SKM-1 treated with dmso at 0.1 percent for 144 hours (cell line): ENCODE measurements around the gene PADI2.
A peak's percentile ranks its signal among the peaks of the same experiment; 100 is the strongest.
"Not testable (repeated sequence)": the region's sequence is repeated elsewhere in the genome, so short reads cannot be mapped to it uniquely, and the experiment has no call there.

Experiments
- DNase-seq: peaks from one replicate; lab custom pipeline; 2025; ENCODE audit not compliant: unreplicated experiment; lab: John Stamatoyannopoulos, UW

PADI2 gene

GRCh38 chr1:17086751-17087150 lies 32.5 kb downstream of the PADI2 start:
- DNase-seq: no peak

GRCh38 chr1:17084787-17085186 lies 34.5 kb downstream of the PADI2 start:
- no peak for DNase-seq

GRCh38 chr1:17082761-17083160 lies 36.5 kb downstream of the PADI2 start:
- no peak for DNase-seq

- no peak for DNase-seq
These were observed 37.8 kb downstream of the PADI2 start for GRCh38 chr1:17081439-17081838.

- no peak for DNase-seq
These were observed 38.4 kb downstream of the PADI2 start for GRCh38 chr1:17080880-17081279.

- no peak for DNase-seq
These were observed 39.0 kb downstream of the PADI2 start for GRCh38 chr1:17080085-17080759.

GRCh38 chr1:17078991-17079868 lies 40.0 kb downstream of the PADI2 start:
- no peak for DNase-seq

GRCh38 chr1:17075470-17076255 lies 43.6 kb downstream of the PADI2 start:
- peak; percentile 61 for DNase-seq

GRCh38 chr1:17071794-17072193 lies 47.5 kb downstream of the PADI2 start:
- DNase-seq: no peak

GRCh38 chr1:17070163-17070525 lies 49.1 kb downstream of the PADI2 start:
- DNase-seq: no peak

GRCh38 chr1:17069452-17070162 lies 49.6 kb downstream of the PADI2 start:
- no peak for DNase-seq

- DNase-seq: no peak
These were observed 50.5 kb downstream of the PADI2 start for GRCh38 chr1:17068789-17069188.

- no peak for DNase-seq
These were observed 51.6 kb downstream of the PADI2 start for GRCh38 chr1:17067465-17068240.

- DNase-seq: peak; percentile 89
These were observed 52.2 kb downstream of the PADI2 start for GRCh38 chr1:17067069-17067426.

- peak; percentile 93 for DNase-seq
These were observed 52.7 kb downstream of the PADI2 start for GRCh38 chr1:17066361-17067068.

- DNase-seq: no peak
These were observed 53.6 kb downstream of the PADI2 start for GRCh38 chr1:17065666-17066065.

- not testable (repeated sequence) for DNase-seq
These were observed 56.5 kb downstream of the PADI2 start for GRCh38 chr1:17062751-17063150.

- DNase-seq: no peak
These were observed 57.4 kb downstream of the PADI2 start for GRCh38 chr1:17061892-17062291.

GRCh38 chr1:17061486-17061885 lies 57.8 kb downstream of the PADI2 start:
- DNase-seq: no peak

GRCh38 chr1:17060306-17060749 lies 58.9 kb downstream of the PADI2 start:
- DNase-seq: peak; percentile 80
